GM19238 (cell line): Measurements from ENCODE around the gene PIMREG.

Source experiments
- DNase-seq: peaks from one replicate; pipeline ENCODE4 v3.0.0; 2011; ENCODE audit warnings: low spot score; ENCODE audit not compliant: insufficient read length

Gene PIMREG, protein sequence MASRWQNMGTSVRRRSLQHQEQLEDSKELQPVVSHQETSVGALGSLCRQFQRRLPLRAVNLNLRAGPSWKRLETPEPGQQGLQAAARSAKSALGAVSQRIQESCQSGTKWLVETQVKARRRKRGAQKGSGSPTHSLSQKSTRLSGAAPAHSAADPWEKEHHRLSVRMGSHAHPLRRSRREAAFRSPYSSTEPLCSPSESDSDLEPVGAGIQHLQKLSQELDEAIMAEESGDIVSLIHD

DNA sequence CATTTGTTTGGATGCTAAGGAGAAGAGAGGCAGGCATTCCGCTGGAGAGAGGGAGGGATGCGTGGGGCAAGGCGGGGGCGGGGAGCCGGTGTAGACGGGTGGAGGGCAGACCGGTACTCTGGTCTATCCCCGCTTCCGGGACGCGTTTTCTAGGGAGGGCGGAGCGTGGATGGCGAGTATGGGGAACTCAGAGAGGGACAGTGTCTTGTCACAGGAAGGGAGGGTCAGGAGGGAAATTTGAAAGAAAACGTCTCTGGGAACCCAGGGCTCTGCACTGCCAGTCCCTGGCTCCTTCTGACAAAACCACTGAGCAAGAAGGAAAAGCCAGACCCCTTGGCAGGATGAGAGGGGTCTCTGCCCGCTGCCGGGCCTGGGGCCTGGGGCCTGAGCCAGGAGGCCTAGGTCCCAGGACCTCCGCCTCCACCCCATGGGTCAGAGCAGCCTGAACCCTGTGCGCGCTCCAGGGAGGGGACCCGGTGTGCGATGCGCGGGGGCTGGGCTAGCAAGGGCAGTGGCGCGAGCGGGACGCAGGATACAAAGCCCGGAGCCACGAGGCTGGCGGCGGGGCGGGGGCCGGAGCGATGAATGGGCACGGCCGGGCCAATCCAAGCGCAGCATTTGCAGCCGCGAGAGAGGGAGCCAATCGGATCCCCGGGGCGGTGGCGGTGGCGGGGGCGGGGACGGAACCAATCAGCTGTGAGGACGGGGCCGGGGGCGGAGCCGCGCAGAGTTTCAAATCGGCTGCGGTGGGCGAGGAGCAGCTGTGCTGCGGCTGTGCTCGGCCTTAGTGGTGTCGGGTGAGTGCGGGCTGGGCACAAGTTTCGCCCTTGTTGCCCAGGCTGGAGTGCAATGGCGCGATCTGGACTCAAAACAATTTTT, at the start of gene PIMREG:
TSS of gene PIMREG (plus strand) at position 764 of the 879 bp plus-strand sequence. CDS start 656 bp downstream, outside the sequence.
- DNase-seq, result peak; percentile 98

DNA sequence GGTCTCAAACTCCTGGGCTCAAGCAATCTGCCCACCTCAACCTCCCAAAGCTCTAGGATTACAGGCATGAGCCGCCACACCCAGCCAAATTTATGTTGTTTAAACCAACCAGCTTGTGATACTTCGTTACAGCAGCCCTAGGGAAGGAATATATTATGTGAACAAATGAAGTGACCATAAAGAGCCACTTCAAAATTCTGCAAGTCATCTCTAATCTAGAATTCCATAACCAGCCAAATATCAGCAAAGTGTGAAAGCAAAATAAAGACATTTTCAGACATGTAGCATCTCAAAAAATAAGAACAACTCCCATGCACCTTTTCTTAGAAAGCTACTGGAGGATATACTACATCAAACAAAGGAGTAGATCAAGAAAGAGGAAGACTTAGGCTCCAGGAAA, 45.3 kb upstream of the PIMREG start:
- no peak for DNase-seq

DNA sequence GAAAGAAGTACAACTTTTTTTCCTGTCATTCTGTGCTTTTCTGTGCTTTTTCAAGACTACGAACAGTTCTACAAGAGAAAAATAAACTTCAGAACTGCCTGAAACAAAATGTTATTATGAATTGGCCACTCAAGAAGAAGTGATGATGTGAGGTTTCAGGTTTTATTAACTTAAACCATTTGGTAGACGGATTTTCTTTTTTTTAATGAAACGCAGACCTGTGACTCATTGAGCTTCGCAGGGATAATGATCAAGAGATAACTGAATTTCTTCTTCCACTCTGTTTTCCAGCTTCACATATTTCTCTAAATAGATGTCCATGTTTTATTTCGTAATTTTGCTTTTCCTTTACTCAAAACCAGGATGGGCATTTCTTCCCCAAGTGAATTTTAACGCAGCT, 42.0 kb upstream of the PIMREG start:
- no peak for DNase-seq

DNA sequence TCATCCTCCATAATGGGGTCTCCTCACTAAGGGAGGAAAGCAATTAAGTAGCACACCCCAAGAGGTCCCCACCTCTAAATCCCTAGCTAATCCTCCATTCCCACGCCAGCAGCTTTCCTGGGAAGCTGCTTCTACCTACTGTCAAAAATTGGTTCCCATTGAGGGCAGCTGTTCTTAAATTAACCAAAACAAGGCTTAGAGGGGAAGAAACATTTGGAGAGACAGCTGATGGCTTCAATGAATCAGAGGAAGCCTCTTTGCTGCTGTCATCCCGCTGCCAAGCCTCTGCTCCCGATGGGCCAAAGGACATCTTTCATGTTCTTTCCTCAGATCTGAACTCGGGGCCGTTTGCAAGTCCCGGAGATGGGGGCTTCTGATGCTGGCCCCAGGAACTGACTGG, 36.0 kb upstream of the PIMREG start:
- DNase-seq, result no peak

DNA sequence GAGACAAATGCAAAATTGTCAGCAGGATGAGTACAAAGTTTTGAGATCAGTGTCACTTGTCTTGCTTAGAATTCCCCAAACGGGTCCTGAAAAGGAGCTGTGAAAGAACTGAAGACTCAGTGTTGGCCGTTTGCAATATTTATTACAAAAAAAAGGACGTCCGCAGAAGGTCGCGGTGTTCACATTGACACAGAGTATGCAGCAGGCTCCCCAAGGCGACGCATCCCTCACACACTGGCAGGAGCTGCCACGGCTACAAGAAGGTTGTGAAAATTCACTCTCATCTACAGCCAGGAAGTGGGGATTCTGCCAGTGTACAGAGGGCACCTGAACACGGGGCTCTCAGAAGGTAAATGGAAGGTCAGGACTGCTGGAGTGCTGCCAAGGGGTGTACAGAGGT, 35.5 kb upstream of the PIMREG start:
- no peak for DNase-seq

DNA sequence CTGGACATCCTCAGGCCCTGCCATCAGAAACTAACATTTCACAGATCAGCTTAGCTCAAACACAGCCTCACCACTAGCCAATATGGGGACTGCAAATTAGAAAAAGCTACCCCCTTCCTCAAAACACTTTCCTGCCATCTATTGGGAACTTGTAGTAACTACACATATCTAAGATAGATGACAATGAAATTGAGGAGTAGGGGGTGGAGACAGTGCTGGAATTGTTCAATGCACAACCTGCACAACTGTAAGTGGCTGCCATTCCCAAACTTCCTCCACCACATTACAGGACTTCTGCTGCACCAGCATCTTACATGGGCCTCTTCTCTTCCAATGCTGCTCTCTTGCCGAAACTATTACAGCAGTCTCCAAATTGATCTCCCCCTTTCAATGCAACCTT, 31.2 kb upstream of the PIMREG start:
- no peak for DNase-seq

DNA sequence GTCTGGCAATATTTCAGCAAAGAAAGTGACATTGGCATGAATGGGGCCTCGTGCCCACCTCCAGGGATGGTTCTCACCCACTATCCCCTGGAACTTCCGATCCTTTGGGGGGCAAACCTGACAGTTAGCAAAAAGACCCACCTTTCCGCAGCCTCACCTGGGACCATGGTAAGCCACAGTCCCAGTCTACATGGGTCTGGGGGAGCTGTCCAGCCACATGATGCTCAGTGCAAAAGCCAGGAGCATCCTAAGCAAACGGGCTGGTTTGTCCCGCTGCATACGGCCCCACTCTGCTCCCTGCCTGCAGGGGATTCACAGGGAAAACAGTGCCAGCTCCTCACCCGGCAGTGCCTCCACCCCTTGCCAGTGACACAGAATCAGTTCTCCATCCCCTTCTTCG, 28.6 kb upstream of the PIMREG start:
- DNase-seq, result no peak

DNA sequence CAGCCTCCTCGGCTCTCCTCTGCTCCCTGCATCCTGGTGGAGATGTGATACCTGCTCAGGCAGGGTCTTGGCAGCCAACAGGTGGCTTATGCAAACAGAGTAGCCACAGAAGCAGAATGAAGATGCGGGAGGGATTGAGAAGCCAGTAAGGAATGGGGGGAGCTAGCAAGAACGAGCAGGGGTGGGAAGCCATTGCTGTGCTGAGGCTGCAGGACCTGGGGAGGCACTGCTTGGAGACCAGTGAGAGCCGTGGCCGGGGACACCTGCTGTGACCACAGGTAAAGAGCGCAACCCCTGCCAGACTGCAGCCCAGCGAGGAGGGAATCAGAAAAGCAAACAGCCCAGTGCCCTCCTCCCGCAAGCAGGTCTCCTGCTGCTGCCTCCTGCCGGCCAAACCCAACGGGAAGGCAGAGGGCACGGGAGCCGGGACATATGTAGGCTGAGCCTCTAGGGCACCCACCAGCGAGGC, 24.0 kb upstream of the PIMREG start:
- no peak for DNase-seq

DNA sequence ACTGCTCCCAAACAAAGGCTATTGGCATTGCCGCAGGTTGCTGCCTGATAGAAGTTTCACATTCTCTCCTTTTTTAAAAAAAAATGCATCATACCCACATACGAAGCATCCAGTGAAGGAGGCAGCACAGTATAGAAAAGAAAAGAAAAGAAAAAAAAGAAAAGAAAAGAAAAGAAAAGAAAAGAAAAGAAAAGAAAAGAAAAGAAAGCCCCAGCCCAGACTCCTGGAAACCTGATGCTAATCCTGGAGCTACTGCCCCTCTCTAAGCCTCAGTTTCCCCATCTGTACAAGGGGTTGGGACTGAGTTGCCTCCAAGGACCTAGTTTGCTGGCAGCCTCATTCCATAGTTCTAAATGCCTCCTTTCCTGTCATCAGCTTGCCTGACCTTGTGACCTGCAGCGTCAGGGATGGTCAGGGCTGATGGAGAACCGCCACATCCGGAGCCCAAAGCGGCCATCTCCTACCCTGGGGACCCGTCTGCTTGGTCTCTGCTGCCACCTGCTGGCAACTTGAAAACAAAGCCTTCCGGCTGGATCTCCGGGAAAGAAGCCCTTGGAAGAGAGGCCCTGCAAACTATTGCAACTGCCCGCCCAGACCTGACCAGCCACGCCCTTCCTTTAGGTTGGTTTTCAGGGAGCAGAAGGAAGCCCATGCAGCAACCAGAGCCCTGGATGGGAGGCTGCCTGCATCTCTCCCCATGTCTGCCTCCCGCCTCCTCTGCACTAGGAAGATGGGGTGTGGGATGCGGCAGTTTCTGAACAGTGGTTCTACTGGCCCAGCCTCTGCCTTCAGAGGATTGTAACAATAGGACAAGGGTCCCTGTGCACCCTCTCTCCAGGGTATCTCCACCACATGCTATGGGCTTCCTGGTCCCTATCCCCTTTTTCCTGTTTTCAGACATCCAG, 22.3 kb upstream of the PIMREG start:
- peak; percentile 77 for DNase-seq

DNA sequence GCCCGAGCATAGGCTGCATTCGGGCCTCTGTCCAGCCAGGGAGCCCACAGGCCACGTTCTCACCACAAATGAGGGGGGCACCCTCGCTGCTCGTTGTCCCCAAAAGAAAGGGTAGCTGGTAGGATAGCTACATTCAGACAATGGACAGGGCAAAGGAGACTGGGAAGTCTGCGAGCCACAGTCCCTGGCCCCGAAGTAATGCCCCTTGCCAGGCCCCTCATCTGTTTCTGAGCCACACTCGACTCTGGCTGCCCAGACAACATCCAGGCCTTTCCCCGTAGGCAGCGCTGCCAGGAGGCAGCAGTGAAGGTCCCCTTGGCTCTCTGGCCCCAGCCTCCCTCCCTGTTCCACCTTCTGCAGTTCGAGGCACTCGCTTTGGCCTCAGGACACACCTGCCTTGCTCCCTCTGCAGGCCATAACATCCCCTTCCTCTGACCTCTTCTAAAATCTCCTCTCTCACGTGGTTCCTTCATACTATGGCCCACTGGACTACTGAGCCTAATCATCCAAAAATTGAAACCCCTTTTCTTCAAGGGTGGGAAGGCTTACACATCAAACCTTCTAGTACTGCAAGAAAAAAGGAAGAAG, 21.5 kb upstream of the PIMREG start:
- no peak for DNase-seq

DNA sequence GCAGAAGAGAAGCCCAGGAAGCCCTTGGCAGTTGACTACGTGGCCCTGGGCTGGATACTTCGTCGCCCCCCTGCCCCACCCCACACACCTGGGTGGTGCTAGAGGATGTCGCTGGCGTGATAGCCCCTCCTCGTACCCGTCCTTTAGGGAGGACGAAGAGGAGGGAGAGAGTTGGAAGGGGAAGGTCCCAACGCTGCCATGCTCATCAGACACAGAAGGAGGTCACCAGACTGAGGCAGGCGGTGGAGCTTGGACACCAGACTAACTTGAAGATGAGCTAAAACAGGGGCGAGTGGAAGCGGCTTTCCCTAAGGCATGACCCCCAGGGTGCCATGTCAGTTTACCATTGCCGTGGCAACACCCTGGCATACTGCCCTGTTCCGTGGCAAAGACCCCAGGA, 20.3 kb upstream of the PIMREG start:
- no peak for DNase-seq

DNA sequence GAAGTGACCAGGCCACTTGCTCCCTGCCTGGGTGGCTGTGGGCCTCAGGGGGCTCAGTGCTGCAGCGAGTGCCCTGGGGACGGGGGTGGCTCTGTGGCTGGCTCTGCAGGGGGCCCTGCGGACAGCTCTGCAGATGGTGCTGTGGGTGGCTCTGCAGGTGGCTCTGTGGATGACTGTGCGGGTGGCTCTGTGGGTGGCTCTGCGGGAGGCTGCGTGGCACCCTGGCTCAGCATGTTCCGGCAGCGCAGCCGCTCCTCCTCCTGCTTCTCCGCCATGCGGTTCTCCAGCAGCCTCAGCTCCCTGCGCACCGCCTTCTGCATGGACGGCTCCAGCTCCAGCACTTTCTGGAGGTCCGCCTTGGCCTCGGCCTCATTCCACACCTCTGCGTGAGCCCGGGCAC, 18.8 kb upstream of the PIMREG start:
- DNase-seq, result no peak

DNA sequence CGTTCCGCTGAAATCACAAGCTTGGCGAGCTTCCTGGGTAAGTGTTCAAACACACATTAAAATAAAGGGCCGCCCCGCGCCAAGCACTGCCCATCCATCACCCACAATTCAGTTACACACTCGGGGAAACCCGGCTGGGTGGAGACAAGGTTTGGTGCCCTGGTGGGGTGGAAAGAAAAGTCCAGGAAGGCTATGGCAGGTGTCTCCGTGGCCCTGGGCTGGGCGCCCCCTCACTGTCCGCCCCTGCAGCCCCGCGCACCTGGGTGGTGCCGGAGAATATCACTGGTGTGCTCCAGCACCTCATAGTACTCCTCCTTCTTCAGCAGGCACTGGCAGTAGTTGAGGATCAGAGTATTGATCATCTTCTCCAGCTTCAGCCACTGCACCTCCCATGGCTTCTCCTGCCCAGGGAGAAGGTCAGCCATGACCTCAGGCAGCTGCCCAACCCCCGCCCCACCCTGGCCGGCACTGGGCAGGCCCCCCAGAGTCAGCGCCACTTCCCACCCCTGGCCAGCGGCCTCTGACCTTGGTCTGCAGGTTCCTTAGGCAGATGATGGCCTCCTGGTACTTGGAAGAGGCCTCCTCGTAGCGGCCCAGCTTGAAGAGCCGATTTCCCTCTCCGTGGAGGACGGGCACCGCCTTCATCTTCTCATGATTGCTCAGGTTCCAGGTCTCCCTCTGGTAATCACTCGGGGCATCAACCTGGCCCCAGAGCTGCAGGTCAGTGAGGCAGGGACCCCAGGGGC, 17.7 kb upstream of the PIMREG start:
- no peak for DNase-seq

DNA sequence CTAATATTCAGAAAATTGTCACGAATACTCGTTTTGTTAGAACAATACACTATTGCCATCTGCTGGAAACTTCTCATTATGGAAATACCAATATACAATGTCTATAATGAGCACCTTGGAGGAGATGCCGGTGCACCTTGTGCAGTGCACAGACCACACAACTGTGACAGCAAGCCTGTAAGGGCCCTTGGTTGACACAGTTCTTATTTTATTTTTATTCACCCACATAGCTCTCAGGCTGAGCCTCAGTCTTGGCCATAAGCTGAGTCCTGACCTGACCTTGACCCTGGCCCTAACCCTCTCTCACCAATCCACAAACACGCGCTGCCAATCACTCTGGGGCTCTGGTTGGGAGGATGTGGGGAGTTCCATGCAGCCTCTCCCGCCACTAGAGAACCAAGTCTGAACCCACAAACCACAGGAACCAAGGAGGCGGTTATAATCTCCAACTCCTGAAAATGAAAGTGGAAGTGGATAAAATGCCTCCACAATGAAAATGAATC, 16.9 kb upstream of the PIMREG start:
- DNase-seq, result peak; percentile 32

DNA sequence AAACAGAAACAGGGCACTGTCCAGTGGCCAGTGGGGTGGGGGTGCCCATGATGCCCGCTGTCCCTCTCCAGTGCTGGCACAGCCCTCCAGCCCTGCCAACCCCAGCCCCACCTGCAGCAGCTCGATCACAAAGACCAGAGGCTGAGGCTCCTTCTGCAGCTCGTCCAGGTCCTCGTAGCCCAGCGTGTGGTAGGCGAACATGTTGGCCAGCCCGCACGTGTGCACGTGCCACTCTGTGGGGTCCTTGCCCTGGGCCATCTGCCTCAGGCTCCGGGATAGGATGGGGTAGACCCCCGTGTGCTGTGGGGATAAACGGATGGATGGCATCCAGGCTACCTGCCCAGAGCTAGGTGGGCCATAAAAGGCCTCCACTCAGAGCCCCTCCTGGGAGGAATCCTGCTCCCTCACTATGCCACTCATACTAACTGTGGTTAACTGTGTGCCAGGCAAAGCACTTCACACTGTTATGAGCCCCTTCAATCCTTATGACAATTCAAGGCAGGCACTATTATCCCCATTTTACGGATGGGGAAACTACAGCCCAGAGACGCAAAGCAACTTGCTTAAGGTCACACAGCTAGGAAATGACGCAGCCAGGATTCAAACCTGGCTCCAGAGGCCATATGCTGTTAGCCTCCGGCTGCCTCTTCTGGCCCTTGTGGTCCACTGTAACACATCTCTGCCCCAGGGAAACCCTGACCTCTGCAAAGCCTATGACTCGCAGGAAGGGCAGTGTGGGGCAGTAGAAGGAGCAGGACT, 15.9 kb upstream of the PIMREG start:
- no peak for DNase-seq

DNA sequence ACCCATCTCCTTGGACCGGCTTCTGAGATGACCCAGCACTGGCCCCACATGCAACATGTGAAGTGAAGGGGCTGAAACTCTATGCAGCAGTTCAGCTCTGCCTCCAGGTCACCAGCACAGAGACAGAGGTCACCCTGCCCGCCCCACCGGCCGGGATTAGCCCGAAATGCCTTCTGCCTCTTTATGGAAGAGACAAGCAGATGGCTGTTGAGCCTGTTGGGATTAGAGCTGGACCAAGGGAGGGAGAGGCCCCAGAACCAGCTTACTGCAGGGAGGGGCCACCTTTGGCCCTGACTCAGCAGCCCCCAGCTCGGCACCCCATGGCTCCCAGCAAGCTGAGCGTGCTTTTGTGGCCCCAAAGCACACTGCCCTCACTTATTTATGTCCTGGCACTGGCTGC, 15.0 kb upstream of the PIMREG start:
- no peak for DNase-seq

DNA sequence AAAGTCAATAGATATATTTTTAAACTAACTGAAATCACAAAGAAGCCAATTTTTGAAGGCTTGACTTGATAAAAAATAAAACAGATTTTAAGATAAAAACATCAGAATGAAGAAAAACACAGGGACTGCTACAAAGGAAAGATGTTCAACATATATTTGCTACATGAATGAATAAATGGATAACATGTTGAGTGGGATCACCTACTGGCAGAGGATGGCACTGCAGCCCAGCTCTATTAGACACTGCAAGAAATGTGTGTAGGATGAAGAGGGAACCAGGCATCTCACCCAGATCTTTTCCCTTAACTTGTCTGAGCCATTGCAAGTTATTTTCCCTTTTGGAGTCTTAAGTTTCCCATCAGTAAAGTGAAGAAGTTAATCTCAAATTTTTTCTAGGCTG, 13.5 kb upstream of the PIMREG start:
- DNase-seq, result no peak

DNA sequence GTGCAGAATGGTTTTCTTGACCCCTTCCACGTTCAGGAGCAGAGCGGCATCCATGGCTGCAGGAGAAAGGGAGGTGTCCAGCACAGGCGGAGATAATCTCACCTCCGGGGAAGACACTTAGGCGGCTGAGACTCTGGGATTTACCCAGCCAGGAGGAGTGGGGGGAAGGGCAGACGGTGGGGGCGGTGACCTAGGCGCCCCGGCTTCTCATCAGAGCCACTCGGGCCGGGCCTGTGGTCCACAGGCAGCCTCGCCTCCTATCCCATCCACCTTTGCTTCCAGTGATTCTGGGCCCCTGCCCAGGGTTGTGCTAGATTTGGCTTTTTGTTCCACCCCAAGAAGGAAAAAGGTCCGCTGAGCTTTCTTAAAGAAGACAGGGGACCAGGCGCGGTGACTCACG, 9.2 kb upstream of the PIMREG start, which contains the start of gene AIPL1:
TSS of gene AIPL1 (minus strand) at position 71 of the 400 bp plus-strand sequence. CDS start at position 54, 17 bp downstream.
- DNase-seq, result no peak

DNA sequence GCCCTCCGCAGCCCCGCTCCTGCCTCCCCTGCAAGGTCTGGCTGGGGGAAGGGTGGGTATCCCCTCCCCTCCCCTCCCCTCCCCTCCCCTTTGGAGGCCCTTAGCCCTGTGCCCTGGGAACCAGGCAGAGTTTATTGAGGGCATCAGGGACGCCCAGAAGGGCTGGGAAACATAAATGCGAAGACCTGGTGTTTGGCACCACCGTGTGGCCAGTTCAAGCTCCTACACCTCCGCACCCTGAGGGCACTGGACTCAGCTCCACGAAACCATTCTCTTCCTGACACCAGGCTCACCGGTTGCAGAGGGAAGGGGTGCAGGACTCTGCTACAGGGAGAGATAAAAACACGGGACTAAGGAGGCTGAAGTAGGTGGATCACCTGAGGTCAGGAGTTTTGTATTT, 8.3 kb upstream of the PIMREG start:
- peak; percentile 67 for DNase-seq

DNA sequence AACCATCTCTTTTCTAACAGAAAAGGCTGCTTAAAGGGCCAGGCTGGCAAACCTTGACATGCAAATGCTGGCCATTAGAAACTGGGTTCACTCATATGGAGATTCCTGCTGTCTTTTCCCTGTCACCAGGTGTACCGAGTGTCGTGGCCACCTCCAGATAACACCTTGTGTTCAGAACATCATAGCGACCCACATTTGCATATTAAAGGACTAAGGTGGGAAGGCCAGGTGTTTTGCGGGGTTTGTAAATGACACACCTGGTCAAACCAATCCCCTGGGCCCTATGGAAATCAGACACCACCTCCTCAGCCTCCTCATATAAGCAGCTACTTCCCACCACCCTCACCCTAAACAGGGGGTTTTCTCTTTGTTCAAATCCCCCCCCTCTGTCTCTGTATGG, 6.8 kb upstream of the PIMREG start:
- no peak for DNase-seq
